Bronchial epithelial cell (primary cell): ENCODE data around the gene MOV10L1. TPM values are rescaled to one million over a fixed set of nuclear protein-coding genes. Genes with fewer than 3 reads are reported as not detected.

Experiments used
- DNase-seq: peaks from one replicate; pipeline ENCODE4 v3.0.0-alpha.2; 2010; ENCODE audit warnings: low read depth
- FAIRE-seq: peaks from 2 replicates; lab custom pipeline; 2011; peaks lifted over from hg19 to GRCh38; lab: Jason Lieb, UNC
- H3K27me3 ChIP-seq: 2 replicates; pipeline ENCODE4 v1.5.1; 2011; ENCODE audit warnings: low read length; ENCODE audit not compliant: control insufficient read depth, insufficient read depth
- H3K36me3 ChIP-seq: 2 replicates; pipeline ENCODE4 v1.5.1; 2011; ENCODE audit warnings: low read length; ENCODE audit not compliant: control insufficient read depth, insufficient read depth
- H3K4me3 ChIP-seq: 2 replicates; pipeline ENCODE4 v1.5.1; 2011; ENCODE audit warnings: mild to moderate bottlenecking, low read depth, low read length, control low read depth
- total RNA-seq: library from RNA; depleted of rRNA; stranded (reverse); fragments of >200 nt; gene quantifications from 2 replicates; pipeline ENCODE4 v1.2.1, GENCODE V29; 2014
- TF ChIP-seq, protein P1 (sequence below): IDR thresholded peaks from 2 replicates; pipeline ENCODE4 v1.5.1; 2011; ENCODE audit warnings: mild to moderate bottlenecking, moderate library complexity, low read length, control low read depth, inconsistent platforms; ENCODE audit not compliant: insufficient read depth, severe bottlenecking

MOV10L1 gene
- total RNA-seq, 1 donor from 2014 or later = 0.26 TPM

DNA sequence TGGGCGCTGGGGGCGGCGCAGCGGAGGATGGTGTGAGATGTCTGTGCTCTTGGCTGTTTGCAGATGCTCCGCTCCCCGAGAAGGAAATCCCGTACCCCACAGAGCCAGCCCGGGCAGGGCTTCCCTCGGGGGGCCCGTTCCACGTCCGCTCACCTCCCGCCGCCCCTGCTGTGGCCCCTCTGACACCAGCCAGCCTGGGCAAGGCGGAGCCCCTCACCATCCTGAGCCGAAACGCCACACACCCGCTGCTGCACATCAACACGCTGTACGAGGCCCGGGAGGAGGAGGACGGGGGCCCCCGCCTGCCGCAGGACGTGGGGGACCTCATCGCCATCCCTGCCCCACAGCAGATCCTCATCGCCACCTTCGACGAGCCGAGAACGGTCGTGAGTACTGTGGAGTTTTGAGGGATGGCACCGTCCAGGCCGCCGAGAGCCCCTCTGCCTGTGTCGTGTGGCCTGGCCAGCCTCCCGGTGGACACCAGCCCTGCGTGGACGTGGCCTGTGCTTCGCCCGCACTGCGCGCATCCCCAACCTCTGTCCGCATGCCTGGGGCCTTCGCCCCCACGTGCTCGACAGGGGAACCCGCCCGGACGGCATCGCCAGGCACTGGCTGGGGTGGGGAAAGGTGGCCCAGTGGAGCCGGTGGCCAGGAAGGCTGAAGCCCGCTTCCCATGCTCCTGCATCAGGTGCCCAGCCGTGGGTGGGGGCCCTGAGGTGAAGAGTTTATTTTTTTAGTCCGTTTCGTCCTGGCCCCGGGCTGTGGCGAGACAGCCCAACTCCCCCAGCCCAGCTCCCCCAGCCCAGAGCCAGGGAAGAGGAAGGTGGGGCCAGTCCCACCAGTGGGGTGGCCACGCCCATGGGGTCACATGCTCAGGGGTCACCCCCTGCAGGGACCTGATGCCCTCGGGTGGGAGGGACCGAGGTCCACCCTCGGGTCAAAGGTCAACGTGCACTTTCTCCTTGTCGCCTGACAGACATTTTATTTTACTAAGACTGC lies 89.4 kb downstream of the MOV10L1 start:
- Histone ChIP-seq H3K4me3 (no peak overlapping the region), H3K36me3 (no peaks in the 10 kb centered on the region), H3K27me3 (no peaks in the 10 kb centered on the region)
- no peak for FAIRE-seq
- no peak for DNase-seq
- TF ChIP-seq, protein P1, sequence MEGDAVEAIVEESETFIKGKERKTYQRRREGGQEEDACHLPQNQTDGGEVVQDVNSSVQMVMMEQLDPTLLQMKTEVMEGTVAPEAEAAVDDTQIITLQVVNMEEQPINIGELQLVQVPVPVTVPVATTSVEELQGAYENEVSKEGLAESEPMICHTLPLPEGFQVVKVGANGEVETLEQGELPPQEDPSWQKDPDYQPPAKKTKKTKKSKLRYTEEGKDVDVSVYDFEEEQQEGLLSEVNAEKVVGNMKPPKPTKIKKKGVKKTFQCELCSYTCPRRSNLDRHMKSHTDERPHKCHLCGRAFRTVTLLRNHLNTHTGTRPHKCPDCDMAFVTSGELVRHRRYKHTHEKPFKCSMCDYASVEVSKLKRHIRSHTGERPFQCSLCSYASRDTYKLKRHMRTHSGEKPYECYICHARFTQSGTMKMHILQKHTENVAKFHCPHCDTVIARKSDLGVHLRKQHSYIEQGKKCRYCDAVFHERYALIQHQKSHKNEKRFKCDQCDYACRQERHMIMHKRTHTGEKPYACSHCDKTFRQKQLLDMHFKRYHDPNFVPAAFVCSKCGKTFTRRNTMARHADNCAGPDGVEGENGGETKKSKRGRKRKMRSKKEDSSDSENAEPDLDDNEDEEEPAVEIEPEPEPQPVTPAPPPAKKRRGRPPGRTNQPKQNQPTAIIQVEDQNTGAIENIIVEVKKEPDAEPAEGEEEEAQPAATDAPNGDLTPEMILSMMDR = no peak

DNA sequence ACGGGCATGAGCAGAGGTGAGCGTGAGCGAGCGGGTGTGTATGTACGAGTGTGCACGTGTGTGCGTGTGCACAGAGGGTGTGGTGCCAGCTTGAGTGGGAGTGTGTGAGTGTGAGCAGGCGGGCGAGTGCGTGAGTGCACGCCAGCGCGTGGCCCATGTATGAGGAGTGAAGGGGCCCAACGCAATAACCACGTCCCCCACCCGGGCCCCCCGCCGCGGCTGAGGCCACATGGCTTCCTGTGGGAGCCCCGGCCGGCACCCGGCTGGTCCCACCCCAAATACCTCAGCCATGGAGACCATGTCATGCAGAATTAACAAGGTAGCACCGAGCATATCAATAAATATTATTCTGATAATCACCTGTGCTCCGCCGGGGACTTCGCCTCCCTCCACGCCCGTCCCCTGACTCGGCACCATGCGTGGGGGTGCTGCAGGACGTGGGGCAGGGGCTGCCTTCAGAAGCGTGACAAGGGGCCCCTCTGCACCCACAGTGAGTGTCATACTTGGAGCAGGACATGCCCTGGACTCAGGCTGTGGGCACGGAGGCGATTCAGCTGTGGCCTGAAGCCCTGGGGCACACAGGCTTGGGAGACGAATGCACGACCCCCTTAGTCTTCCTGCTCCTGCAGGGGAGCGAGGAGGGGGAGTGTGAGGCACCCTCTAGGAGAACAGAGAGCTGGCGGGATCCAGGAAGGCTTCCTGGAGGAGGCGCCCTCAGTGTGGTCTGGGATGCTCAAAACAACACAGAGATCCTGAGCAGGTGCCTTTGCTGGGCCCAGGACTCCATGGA lies 90.3 kb downstream of the MOV10L1 start:
- no peak for DNase-seq
- TF ChIP-seq, protein P1 = no peak
- Histone ChIP-seq H3K4me3 (no peak overlapping the region), H3K27me3 (no peaks in the 10 kb centered on the region), H3K36me3 (no peaks in the 10 kb centered on the region)
- no peak for FAIRE-seq

DNA sequence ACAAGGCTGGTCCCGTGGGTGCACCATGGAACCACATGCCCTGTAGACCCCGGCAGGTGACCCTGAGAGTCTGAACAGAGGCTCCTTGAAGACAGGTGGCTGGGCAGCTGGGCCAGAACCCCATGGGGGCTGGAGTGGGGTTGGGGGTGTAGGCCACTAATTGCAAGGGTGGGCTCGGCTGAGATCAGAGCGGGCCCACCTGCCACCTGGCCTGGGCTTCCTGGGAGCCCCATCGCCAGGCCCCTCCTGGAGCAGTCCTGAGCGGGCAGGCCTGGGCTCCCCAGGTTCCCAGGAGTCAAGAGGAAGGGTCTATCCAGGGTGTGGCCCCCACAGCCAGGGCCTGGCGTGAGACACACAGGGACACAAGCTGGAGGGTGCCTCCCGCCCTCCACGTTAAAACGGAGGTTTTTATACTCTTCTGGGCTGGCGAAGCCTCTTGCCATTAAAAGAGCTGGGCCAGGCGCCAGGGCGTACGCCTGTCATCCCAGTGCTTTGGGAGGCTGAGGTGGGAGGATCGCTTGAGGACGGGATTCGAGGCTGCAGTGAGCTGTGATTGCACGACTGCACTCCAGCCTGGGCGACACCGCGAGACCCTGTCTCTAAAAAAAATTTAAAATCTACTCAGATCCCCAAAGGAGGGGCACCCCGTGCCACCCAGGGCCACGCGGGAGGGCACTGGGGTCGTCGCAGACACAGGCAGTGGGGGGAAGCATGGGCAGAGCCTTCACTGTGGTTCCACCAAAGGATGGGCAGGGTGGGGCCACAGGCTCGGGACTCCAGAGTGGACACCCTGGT lies 91.1 kb downstream of the MOV10L1 start:
- TF ChIP-seq, protein P1 = no peak

DNA sequence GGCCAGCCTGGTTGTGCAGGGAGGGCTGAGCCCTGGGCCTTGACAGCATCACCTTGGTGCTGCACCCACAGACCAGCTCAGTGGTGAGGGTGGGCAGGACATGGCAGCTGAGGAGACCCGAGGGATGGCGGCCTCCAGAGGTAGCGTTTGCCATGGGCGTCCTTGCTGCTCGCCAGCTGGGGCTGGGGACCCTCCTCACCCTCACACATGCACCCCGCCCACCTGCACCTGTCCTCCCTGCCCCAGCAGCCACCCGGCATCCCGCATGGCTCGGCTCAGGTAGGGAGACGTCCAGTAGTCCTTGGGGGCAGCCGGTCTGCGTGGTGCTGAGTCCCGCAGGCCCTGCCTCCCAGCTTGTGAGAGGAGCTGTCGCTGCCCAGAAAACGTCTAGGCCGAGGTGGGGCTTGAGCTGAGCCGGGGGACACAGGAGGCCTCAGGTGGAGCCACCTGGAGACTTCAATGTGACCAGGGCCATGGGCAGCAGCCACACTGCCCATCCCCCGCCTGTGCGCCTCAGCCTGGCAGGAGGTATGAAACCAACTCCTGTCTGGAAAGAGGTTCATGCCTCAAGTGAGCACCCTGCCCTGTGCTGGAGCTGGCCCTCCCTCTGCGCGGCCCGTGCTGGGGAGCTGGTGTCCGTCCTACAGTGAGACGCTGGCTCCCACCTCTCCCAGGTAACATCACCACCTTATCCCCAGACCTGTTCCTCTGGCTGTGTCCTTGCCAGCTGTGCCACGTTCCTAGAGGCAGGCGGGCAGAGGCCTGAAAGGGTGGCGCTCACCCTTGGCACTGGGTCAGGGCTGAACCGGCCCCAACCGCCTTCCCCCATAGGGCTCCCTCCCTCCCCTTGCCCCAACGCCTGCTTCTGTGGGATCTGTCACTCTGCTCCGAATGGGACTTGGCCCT lies 92.6 kb downstream of the MOV10L1 start:
- DNase-seq = no peak
- Histone ChIP-seq H3K4me3 (no peak overlapping the region), H3K36me3 (no peaks in the 10 kb centered on the region), H3K27me3 (no peaks in the 10 kb centered on the region)
- TF ChIP-seq, protein P1 = no peak
- no peak for FAIRE-seq

More for the DNA sequence above, 91.1 kb downstream of the MOV10L1 start:
- FAIRE-seq (no peak), DNase-seq (no peak)
- no peaks in the 10 kb centered on the region for H3K36me3 ChIP-seq
- no peaks in the 10 kb centered on the region for H3K27me3 ChIP-seq
- H3K4me3 ChIP-seq = no peak overlapping the region
